SW480 (cell line): ENCODE measurements around the gene NAV3.
A peak's percentile ranks its signal among the peaks of the same experiment; 100 is the strongest.

Source experiments
- DNase-seq: peaks from one replicate; pipeline ENCODE4 v3.0.0-alpha.2; 2016; ENCODE audit warnings: low spot score

The NAV3 gene

DNA sequence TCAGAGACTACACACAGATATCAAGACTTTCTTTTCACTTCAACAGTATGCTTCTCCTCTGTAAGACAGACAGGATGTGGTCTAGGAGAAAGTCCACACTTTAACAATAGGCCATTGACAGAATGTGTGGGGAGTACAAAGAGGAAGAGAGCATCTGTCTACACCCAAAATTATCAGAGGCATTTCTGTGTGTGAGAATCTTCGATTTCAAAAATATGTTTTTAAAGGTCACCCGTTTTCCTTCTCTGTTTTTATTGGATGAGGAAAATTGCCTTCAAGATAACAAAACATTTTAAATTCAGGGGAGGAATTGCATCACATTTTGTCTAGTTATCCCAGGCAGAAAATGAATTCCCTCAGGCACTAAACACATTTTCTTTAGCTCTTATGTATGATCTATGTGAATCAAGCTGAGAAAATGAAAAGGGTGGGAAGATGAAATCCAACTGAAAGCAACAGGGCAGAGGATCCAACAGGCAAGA is 16.4 kb downstream of the NAV3 start:
- DNase-seq: peak; percentile 75

DNA sequence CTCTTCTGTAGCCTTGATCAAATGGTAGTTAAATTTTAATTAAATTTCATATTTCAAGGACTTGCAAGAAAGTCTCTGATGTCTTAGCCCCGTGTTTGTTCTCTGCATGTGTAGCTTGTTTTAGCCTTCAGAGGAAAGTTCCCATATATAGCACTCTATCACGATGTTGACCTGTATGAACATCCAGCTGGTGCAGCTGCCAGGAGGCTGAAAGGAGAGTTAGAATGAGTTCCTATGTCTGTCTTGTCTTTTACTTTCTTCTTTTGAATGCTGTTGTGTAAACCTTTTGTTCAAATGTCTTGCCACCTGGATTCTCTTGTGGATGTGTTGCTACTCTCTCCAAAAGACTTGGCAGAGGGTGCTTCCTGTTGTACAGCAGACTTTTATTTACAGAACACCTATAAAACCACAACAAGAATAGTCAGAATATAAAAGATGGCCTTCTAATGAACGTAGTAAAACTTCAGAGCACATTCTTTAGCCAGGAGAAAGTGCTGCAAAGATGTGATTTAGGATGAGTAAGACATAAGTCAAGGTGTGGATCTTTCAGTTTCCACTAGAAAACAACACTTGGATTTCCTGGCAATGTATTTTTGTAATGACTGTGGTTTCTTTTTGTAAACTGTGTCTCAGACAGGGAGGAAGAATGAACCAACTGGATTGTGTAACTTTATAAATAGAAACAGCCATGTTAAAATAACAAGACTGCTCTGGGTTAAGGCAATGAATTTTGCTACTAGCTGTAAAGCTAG is 17.2 kb downstream of the NAV3 start:
- peak; percentile 45 for DNase-seq

GRCh38 chr12:77850129-77850528 is 19.4 kb downstream of the NAV3 start:
- DNase-seq: no peak

GRCh38 chr12:77850698-77851097 is 20.0 kb downstream of the NAV3 start:
- no peak for DNase-seq

DNA sequence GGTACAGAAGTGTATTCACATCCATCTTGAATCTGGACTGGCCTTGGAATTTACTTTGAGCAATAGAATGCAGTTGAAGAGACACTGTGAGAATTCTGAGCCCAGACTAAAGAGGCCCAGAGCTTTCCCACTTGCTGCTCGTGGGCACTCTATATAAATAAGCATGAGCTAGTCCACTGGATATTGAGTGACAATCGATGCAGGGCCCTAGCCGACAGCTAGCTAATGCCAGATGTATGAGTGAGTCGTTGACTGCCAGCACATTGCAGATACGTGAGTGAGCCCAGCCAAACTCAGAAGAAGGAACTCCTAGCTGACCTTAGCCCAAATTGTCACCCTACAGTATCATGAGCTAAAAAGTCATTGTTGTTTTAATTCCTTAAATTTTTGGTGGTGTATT is 24.9 kb downstream of the NAV3 start:
- no peak for DNase-seq

DNA sequence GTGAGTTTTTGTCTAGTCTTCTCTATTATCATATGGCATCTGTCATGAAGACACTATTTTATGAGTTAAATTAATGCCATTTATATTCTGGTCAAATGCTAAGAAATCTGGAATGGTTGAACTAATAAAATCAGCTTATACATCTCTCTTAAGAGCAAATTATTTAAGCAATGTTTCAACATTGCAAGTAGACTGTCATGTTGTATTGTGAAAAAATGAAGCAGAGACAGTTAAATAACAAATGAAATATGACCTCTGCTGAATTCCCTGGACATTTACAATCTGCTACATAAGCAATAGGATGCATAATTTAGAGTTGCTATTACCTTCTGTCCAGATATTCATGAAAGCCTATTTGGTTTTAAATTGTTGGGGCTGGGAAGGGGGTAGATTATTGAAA is 30.6 kb downstream of the NAV3 start:
- no peak for DNase-seq

- DNase-seq: no peak
These were observed 34.5 kb downstream of the NAV3 start for GRCh38 chr12:77865178-77865577.

DNA sequence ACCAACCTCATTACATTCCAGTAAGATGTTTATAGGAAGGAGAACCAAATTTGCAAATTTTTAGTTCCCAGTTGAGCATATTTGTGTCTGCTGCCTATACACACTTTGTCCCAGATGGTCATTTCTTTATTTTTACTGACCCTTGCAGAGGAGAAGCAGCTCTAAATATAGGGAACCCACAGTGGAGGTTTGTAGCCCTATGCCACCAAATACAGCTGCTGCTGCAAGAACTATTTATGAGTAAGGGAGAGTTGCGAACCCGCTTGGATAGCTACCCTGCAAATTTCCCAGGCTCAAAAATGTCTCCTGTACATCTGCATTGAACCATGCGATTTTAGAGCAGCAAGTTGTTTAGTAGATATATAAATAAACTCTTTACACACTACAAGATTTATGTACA is 48.2 kb downstream of the NAV3 start:
- no peak for DNase-seq

GRCh38 chr12:77882709-77883108 is 52.0 kb downstream of the NAV3 start:
- no peak for DNase-seq

- DNase-seq: peak; percentile 80
These were observed 57.9 kb downstream of the NAV3 start for GRCh38 chr12:77888611-77889010.

DNA sequence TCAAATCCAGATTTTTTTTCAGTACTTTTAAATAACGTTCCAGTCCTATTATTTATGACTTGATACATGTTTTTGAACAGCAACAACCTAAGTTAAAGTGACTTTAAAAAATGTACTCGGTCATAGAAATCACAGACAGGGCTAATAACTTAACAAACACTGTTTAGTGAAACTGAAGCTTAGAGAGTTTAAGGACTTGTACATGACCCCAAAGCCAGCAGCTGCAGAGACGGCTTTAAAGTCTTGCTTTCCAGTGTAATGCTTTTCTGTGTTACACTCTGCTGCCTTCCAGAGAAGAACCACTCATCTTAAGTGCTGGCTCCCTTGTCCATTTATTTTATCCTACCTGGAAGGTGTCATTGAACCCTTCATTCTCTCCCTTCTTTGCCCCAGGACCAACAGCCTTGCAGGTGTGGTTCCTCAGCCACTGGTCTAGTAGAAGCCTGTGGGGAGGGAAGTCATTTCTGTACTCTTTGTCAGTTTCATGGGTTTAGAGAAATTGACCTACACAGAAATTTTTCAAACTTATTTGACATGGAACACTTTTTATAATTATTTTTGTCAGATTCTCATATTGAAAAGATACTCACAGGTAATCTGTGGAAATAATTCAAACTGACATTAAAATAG is 60.9 kb downstream of the NAV3 start:
- DNase-seq: no peak

DNA sequence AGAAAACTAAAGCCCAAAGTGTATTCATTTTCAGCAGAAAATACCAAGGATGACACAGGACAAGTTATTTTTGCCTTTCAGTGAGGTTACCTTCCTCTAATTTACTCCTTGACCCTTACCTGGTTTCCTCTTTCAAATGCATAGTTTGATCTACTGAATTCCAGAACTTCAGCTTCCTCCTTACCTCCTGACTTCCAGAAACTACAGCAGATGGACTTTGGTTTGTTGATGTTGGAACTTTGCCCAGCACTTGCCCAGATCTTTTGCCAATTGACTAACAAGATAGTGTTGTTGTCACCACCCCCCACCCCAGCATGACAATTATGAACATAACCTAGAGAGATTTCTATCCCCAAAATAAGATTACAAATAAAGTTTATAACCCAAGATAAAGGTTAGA is 63.2 kb downstream of the NAV3 start:
- DNase-seq: peak; percentile 9

DNA sequence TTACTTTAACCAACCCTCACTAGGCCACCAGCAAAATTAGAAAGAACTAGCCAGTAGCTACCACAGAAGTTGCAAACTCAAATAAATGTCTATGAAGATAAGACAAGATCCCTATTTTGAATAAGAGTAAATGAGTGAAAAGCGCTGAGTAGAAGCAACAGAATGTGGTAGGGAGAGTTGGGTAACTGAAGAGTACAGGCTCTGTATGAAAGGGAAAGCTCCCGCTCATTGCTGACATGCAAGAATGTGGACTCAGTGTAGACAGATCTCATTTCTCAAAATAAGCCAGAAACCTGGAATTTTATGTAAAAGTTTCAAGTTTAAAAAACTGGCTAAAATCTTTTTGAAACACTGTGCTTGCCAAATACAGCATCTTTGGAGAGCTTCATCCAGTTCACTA is 63.9 kb downstream of the NAV3 start:
- DNase-seq: no peak

DNA sequence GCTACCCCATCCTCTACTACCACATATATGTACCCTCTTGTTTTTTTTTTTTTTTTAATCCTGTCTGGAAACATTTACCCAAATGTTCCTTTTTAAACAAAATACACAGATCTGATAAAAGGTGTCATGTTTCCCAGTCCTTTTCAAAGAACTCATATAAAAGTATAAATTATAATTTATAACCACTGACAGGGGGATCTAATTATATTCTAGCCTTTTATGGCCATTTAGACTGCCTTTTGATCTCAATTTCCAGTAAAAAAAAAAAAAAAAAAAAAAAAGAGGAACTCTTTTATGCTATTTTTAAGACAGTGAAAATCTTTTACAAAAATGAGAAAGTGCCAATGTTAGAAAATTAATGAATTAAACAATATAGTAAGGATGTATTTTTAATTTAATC is 65.0 kb downstream of the NAV3 start:
- DNase-seq: no peak

DNA sequence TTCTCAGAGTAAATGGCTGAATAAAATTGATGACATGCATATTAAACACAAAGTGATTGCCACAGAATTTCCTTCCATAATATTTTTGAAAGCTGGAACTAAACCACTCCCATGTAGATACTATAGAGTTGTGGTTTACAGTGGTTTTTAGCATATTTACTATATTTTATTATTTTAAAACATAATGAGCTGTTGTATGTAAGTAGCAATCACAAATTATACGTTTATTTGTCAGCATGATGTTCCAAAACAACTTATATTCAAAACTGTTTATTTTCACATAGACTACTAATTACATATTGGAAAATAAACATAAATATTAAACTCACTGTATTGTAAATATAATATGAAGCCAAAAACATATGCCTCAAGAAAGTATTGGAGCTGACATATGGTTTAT is 77.2 kb downstream of the NAV3 start:
- DNase-seq: no peak

GRCh38 chr12:77914081-77914488 is 83.4 kb downstream of the NAV3 start:
- peak; percentile 10 for DNase-seq

DNA sequence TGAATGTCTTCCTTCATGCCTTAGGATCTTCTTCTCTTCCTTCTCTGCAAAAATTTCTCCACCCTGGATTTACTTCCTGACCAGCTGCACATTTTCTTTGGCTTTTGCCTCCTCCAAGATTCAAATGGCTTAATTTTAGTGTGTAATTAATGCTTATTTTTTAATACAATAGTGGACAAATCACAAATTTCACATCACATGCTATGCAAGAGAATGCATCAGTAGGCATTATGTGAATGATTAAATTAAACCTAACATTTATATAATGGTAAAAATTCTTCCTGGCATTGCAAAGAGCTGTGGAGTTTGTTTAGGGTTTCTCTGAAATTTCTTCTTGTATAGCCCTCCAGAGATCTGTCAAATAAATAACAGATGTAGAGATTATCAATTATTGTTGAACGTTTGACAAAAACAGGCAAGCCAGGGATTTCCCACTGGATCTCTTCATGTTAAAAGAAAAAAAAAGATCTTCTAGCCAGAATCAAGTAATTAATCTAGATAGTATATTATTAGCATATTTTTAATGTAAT is 84.4 kb downstream of the NAV3 start:
- no peak for DNase-seq

DNA sequence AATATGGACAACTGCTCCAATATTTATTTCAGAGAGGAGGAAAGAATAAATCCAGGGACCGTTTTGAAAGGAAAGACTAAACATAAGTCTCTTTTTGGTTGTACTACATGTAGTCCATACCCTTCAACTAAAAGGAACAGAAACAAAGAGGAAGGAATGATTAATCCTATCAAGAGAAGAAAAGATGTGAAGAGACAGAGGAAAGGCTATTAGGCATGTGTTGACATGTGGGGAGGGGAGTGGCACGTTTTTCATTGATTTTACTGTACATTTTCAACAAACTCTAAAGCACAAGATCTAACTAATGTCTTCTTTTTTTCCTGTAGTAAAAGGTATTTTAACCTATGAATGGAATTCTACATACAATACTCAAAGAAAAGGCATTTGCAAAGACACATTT is 85.6 kb downstream of the NAV3 start:
- no peak for DNase-seq

- DNase-seq: no peak
These were observed 87.4 kb downstream of the NAV3 start for GRCh38 chr12:77918046-77918445.

DNA sequence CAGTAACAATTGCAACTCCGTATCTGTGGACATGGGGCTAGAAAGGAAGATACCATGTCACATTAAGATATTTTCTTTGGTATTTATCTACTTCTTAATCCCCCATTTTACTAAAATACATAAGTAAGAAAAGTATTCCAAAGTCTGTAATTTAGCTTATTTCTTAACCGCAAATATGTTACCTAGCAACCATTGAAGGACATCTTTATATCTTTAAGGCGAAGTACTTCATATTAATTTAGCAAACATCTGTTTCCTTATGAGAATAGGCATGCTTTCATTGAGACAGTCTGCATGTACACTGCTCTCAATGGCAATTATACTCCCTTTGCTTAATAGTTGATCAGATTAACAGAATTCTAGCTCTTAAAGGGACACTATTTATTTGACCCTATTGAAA is 88.8 kb downstream of the NAV3 start:
- DNase-seq: no peak

GRCh38 chr12:77923882-77924281 is 93.2 kb downstream of the NAV3 start:
- no peak for DNase-seq

GRCh38 chr12:77924703-77925102 is 94.0 kb downstream of the NAV3 start:
- no peak for DNase-seq

- DNase-seq: peak; percentile 95
These were observed 94.9 kb downstream of the NAV3 start for GRCh38 chr12:77925536-77926108.
